HEK293 (cell line): ENCODE measurements around the gene SHBG.

Source experiments
- CTCF ChIA-PET: fragments of 350-600 bp; formaldehyde crosslinking; extraction: SDS; loops from one replicate; lab custom pipeline; 2021; ENCODE audit warnings: antibody characterized with exemption; lab: Yijun Ruan, JAX
- POLR2A ChIA-PET: fragments of 300-600 bp; formaldehyde crosslinking; extraction: SDS; loops from one replicate; lab custom pipeline; 2020; ENCODE audit warnings: antibody characterized with exemption, inconsistent platforms; lab: Yijun Ruan, JAX
- H3K27ac ChIP-seq: fragments of 200-500 bp; sonication (Bioruptor generic); 2 replicates; pipeline ENCODE4 v1.5.1; 2014; ENCODE audit warnings: low read depth, low read length, control low read depth, inconsistent platforms; ENCODE audit errors: extremely low read depth
- H3K36me3 ChIP-seq, 2 experiments: fragments of 200-500 bp in 1 of 2; sonication (Bioruptor generic) in 1 of 2; 1 replicate in 1 of 2; 2 replicates in 1 of 2; pipeline ENCODE4 v1.5.1; 2014 to 2017; ENCODE audit warnings: inconsistent platforms in 2 of 2, low read length in 2 of 2; ENCODE audit not compliant: control insufficient read depth in 2 of 2, insufficient read depth in 1 of 2
- H3K4me1 ChIP-seq: fragments of 200-500 bp; sonication (Bioruptor generic); 2 replicates; pipeline ENCODE4 v1.5.1; 2014; ENCODE audit warnings: mild to moderate bottlenecking, low read length, inconsistent platforms; ENCODE audit not compliant: control insufficient read depth, insufficient read depth
- H3K4me3 ChIP-seq: 2 replicates; pipeline ENCODE4 v1.5.1; 2011; ENCODE audit warnings: low read depth, mild to moderate bottlenecking, control low read depth, low read length, moderate library complexity
- H3K9me3 ChIP-seq: fragments of 200-500 bp; sonication (Bioruptor generic); 2 replicates; pipeline ENCODE4 v1.5.1; 2014; ENCODE audit warnings: low read depth, low read length, inconsistent platforms; ENCODE audit not compliant: control insufficient read depth, insufficient read depth
- CTCF ChIP-seq: fragments of 450-650 bp; formaldehyde crosslinking; IDR thresholded peaks from 2 replicates; pipeline ENCODE4 v1.5.1; 2016; ENCODE audit warnings: missing biosample characterization, missing genetic modification characterization
- HOXC10 ChIP-seq: sonication (generic); formaldehyde crosslinking; IDR thresholded peaks from 2 replicates; pipeline ENCODE4 v1.8.1; 2023; ENCODE audit warnings: mild to moderate bottlenecking, missing genetic modification reagents
- IKZF3 ChIP-seq: fragments of 450-650 bp; IDR thresholded peaks from 2 replicates; pipeline ENCODE4 v1.5.0; 2018; ENCODE audit warnings: missing biosample characterization, mild to moderate bottlenecking, missing genetic modification characterization, moderate library complexity
- KLF1 ChIP-seq: fragments of 450-650 bp; formaldehyde crosslinking; IDR thresholded peaks from 2 replicates; pipeline ENCODE4 v1.5.1; 2016; ENCODE audit warnings: missing biosample characterization, missing genetic modification characterization
- KLF7 ChIP-seq: fragments of 450-650 bp; formaldehyde crosslinking; IDR thresholded peaks from 2 replicates; pipeline ENCODE4 v1.5.1; 2016; ENCODE audit warnings: missing biosample characterization, missing genetic modification characterization, borderline replicate concordance
- PRDM10 ChIP-seq: fragments of 450-650 bp; formaldehyde crosslinking; IDR thresholded peaks from 2 replicates; pipeline ENCODE4 v1.5.1; 2016; ENCODE audit warnings: missing biosample characterization, missing genetic modification characterization
- ZBTB20 ChIP-seq: fragments of 450-650 bp; formaldehyde crosslinking; IDR thresholded peaks from 2 replicates; pipeline ENCODE4 v1.5.1; 2016; ENCODE audit warnings: missing biosample characterization, missing genetic modification characterization
- ZNF112 ChIP-seq: fragments of 450-650 bp; formaldehyde crosslinking; IDR thresholded peaks from 2 replicates; pipeline ENCODE4 v1.5.0; 2017; ENCODE audit warnings: missing biosample characterization, missing genetic modification characterization
- ZNF132 ChIP-seq: fragments of 450-650 bp; formaldehyde crosslinking; IDR thresholded peaks from 2 replicates; pipeline ENCODE4 v1.5.1; 2017; ENCODE audit warnings: missing biosample characterization, missing genetic modification characterization, borderline replicate concordance
- ZNF169 ChIP-seq: fragments of 450-650 bp; formaldehyde crosslinking; IDR thresholded peaks from 2 replicates; pipeline ENCODE4 v1.5.1; 2016; ENCODE audit warnings: missing biosample characterization, missing genetic modification characterization
- ZNF174 ChIP-seq: fragments of 450-650 bp; formaldehyde crosslinking; IDR thresholded peaks from 2 replicates; pipeline ENCODE4 v1.5.0; 2017; ENCODE audit warnings: missing biosample characterization, mild to moderate bottlenecking, missing genetic modification characterization
- ZNF223 ChIP-seq: fragments of 450-650 bp; formaldehyde crosslinking; IDR thresholded peaks from 2 replicates; pipeline ENCODE4 v1.5.1; 2016; ENCODE audit warnings: missing biosample characterization, missing genetic modification characterization
- ZNF280C ChIP-seq: fragments of 450-650 bp; formaldehyde crosslinking; IDR thresholded peaks from 2 replicates; pipeline ENCODE4 v1.5.1; 2016; ENCODE audit warnings: missing biosample characterization, missing genetic modification characterization
- ZNF341 ChIP-seq: fragments of 450-650 bp; formaldehyde crosslinking; IDR thresholded peaks from 2 replicates; pipeline ENCODE4; 2016; ENCODE audit warnings: low read depth, missing biosample characterization, missing genetic modification characterization
- ZNF433 ChIP-seq: fragments of 450-650 bp; formaldehyde crosslinking; IDR thresholded peaks from 2 replicates; pipeline ENCODE4 v1.5.1; 2016; ENCODE audit warnings: missing biosample characterization, missing genetic modification characterization, low read depth
- ZNF530 ChIP-seq: fragments of 450-650 bp; formaldehyde crosslinking; IDR thresholded peaks from 2 replicates; pipeline ENCODE4 v1.5.1; 2016; ENCODE audit warnings: low read depth, missing biosample characterization, missing genetic modification characterization
- ZNF548 ChIP-seq: fragments of 450-650 bp; formaldehyde crosslinking; IDR thresholded peaks from 2 replicates; pipeline ENCODE4 v1.5.1; 2016; ENCODE audit warnings: missing biosample characterization, missing genetic modification characterization
- ZNF558 ChIP-seq: fragments of 450-650 bp; formaldehyde crosslinking; IDR thresholded peaks from 2 replicates; pipeline ENCODE4 v1.5.1; 2016; ENCODE audit warnings: missing biosample characterization, missing genetic modification characterization
- ZNF596 ChIP-seq: fragments of 450-650 bp; IDR thresholded peaks from 2 replicates; pipeline ENCODE4 v1.5.0; 2018; ENCODE audit warnings: missing biosample characterization, mild to moderate bottlenecking, missing genetic modification characterization, moderate library complexity
- ZNF654 ChIP-seq: fragments of 450-650 bp; formaldehyde crosslinking; IDR thresholded peaks from 2 replicates; pipeline ENCODE4 v1.5.1; 2016; ENCODE audit warnings: low read depth, missing biosample characterization, missing genetic modification characterization
- ZNF785 ChIP-seq: fragments of 450-650 bp; formaldehyde crosslinking; IDR thresholded peaks from 2 replicates; pipeline ENCODE4 v1.5.1; 2016; ENCODE audit warnings: missing biosample characterization, missing genetic modification characterization

Gene SHBG

GRCh38 chr17:7633093-7633492, 3.2 kb downstream of the SHBG start (continued):
- no peak for TF ChIP-seq HOXC10

GRCh38 chr17:7634384-7634783, 4.4 kb downstream of the SHBG start:
- POLR2A ChIA-PET, result interaction anchor here (0.9 to 9.6 kb wide), 2 partner anchors 16 to 52 kb away, joined by 4 to 215 read pairs; partner anchors contain the start of genes ATP1B2, TP53 and WRAP53

GRCh38 chr17:7636163-7636562, 6.2 kb downstream of the SHBG start:
- POLR2A ChIA-PET, result interaction anchor here (1.0 to 1.4 kb wide), 2 partner anchors 8 to 52 kb away, joined by 3 to 4 read pairs; partner anchors contain the start of genes SAT2 and WRAP53
- CTCF ChIA-PET, result interaction anchor here (0.7 to 10.7 kb wide), 5 partner anchors 14 to 1580 kb away, joined by 4 to 207 read pairs (median 4); partner anchors contain the start of genes TP53 and WRAP53

More at GRCh38 chr17:7634384-7634783, 4.4 kb downstream of the SHBG start:
- H3K4me1 ChIP-seq, result no peaks in the 10 kb centered on the region
- H3K4me3 ChIP-seq, result no peak overlapping the region
- no peaks in the 10 kb centered on the region for H3K9me3 ChIP-seq
- CTCF ChIA-PET, result interaction anchor here (0.6 to 10.7 kb wide), 19 partner anchors 13 to 423 kb away, joined by 3 to 207 read pairs (median 5); partner anchors contain the start of genes DNAH2, FXR2, TP53 and WRAP53
- H3K36me3 ChIP-seq, result no peaks in the 10 kb centered on the region
- no peak overlapping the region for H3K27ac ChIP-seq
- TF ChIP-seq ZNF112 (no peak), ZBTB20 (no peak), ZNF785 (no peak), ZNF654 (tag by site-specific recombination) (peak; percentile 72), ZNF132 (tag by site-specific recombination) (no peak), ZNF433 (tag by site-specific recombination) (no peak), PRDM10 (tag by site-specific recombination) (peak; percentile 80), CTCF (tag by site-specific recombination) (peak; percentile 79), IKZF3 (tag by site-specific recombination) (0 out of 2 replicates have a peak, but pooled peaks have one; percentile 20), ZNF169 (tag by site-specific recombination) (no peak), KLF1 (tag by site-specific recombination) (0 out of 2 replicates have a peak, but pooled peaks have one; percentile 11), ZNF174 (no peak), ZNF558 (tag by site-specific recombination) (no peak), ZNF596 (0 out of 2 replicates have a peak, but pooled peaks have one; percentile 38), ZNF530 (tag by site-specific recombination) (no peak), ZNF223 (tag by site-specific recombination) (no peak)

More at GRCh38 chr17:7636163-7636562, 6.2 kb downstream of the SHBG start:
- Histone ChIP-seq H3K27ac (no peak overlapping the region), H3K9me3 (no peaks in the 10 kb centered on the region), H3K4me3 (no peak overlapping the region), H3K36me3 (no peaks in the 10 kb centered on the region), H3K4me1 (no peaks in the 10 kb centered on the region)
- no peak for TF ChIP-seq ZNF548
- peak; percentile 37 for TF ChIP-seq ZNF341 (tag by site-specific recombination)
- no peak for TF ChIP-seq ZNF280C
- no peak for TF ChIP-seq KLF7 (tag by site-specific recombination)
- no peak for TF ChIP-seq ZNF596
